ENCODE measurements around the gene ZNRF2. TPM values are rescaled to one million over a fixed set of nuclear protein-coding genes. Genes with fewer than 3 reads are reported as not detected.
A peak's percentile ranks its signal among the peaks of the same experiment; 100 is the strongest.

ZNRF2 gene
- total and polyA plus RNA-seq, 2 of the 13 experiments (the other 11 are each of a cell fraction or from before 2014, with no cell fraction given) = 3.5 to 7.7 TPM

- TF ChIP-seq ZNF281 (CRISPR knock-in tag; IDR thresholded peaks at IDR 0.05; ENCODE audit: borderline replicate concordance) (peak; percentile 30; the same call in 1 of the 2 replicates), ZNF333 (CRISPR knock-in tag; IDR thresholded peaks at IDR 0.05; ENCODE audit: borderline replicate concordance) (no peak), REPIN1 (CRISPR knock-in tag; IDR thresholded peaks at IDR 0.05; ENCODE audit: borderline replicate concordance, low read depth) (0 out of 2 replicates have a peak, but pooled peaks have one; percentile 71), TRAFD1 (CRISPR knock-in tag; IDR thresholded peaks at IDR 0.05; ENCODE audit: borderline replicate concordance) (no peak), ZNF7 (CRISPR knock-in tag; IDR thresholded peaks at IDR 0.05) (0 out of 2 replicates have a peak, but pooled peaks have one; percentile 35), TEF (CRISPR knock-in tag; IDR thresholded peaks at IDR 0.05) (no peak), ZNF83 (CRISPR knock-in tag; IDR thresholded peaks at IDR 0.05; ENCODE audit: borderline replicate concordance) (no peak), DDIT3 (CRISPR knock-in tag; IDR thresholded peaks at IDR 0.05) (no peak), CEBPB (IDR thresholded peaks at IDR 0.05; ENCODE audit: borderline replicate concordance, low read depth, low read length) (no peak), ZNF784 (CRISPR knock-in tag; IDR thresholded peaks at IDR 0.05; ENCODE audit: borderline replicate concordance) (no peak), ZNF549 (CRISPR knock-in tag; IDR thresholded peaks at IDR 0.05) (no peak), PATZ1 (CRISPR knock-in tag; IDR thresholded peaks at IDR 0.05) (peak; percentile 52; the same call in 1 of the 2 replicates), PLRG1 (conservative IDR thresholded peaks at IDR 0.05) (no peak), RFXAP (CRISPR knock-in tag; IDR thresholded peaks at IDR 0.05; ENCODE audit: borderline replicate concordance) (peak; percentile 87; the same call in 1 of the 2 replicates), BRCA1 (CRISPR knock-in tag; IDR thresholded peaks at IDR 0.05) (no peak), NCOA1 (CRISPR knock-in tag; IDR thresholded peaks at IDR 0.05) (0 out of 2 replicates have a peak, but pooled peaks have one; percentile 39), CBX1 (IDR thresholded peaks at IDR 0.05; ENCODE audit: low read depth) (no peak), SOX6 (IDR thresholded peaks at IDR 0.05) (no peak), SOX6 (CRISPR knock-in tag; IDR thresholded peaks at IDR 0.05) (peak; percentile 97), ZC3H13 (CRISPR knock-in tag; IDR thresholded peaks at IDR 0.05) (no peak), RAD21 (CRISPR knock-in tag; IDR thresholded peaks at IDR 0.05) (0 out of 2 replicates have a peak, but pooled peaks have one; percentile 30)
Observed at GRCh38 chr7:30255064-30255769, 29.2 kb upstream of the ZNRF2 start (continued).

Measured in HepG2 (cell line).